GM12878 (cell line): ENCODE results near the gene BCAS3. TPM values are rescaled to one million over a fixed set of nuclear protein-coding genes. Genes with fewer than 3 reads are reported as not detected.

ENCODE experiments used
- ATAC-seq: fragments of 200-7000 bp; cut with Tn5 transposase; 3 replicates; pipeline ENCODE4 v1.9.1; 2020; ENCODE audit warnings: mild to moderate bottlenecking, moderate library complexity
- BruUV-seq: library from RNA; stranded (reverse); fragments of 400-500 nt; replicated peaks from 2 replicates; lab custom pipeline; 2021; lab: Mats Ljungman, UMichigan
- CTCF ChIA-PET: fragments of 300-600 bp; sonication (Branson Sonifier 250); formaldehyde crosslinking; extraction: SDS; loops from one replicate; lab custom pipeline; 2021; ENCODE audit warnings: inconsistent platforms; lab: Yijun Ruan, JAX
- POLR2A ChIA-PET: fragments of 350-600 bp; formaldehyde crosslinking; extraction: SDS; loops from one replicate; lab custom pipeline; 2021; ENCODE audit warnings: inconsistent platforms; lab: Charles Lee
- RAD21 ChIA-PET: fragments of 300-600 bp; sonication (Branson Sonifier 250); formaldehyde crosslinking; loops from one replicate; lab custom pipeline; 2023; ENCODE audit warnings: antibody characterized with exemption; ENCODE audit not compliant: unreplicated experiment; lab: Charles Lee
- SMC1A ChIA-PET: fragments of 300-600 bp; sonication (Branson Sonifier 250); formaldehyde crosslinking; loops from one replicate; lab custom pipeline; 2023; ENCODE audit not compliant: unreplicated experiment, uncharacterized antibody; lab: Charles Lee
- DNase-seq: peaks from one replicate; pipeline ENCODE4 v3.0.0-alpha.2; 2011; ENCODE audit warnings: low read depth, low spot score
- FAIRE-seq: peaks from 3 replicates; lab custom pipeline; 2011; peaks lifted over from hg19 to GRCh38; lab: Jason Lieb, UNC
- H2AFZ ChIP-seq: 2 replicates; pipeline ENCODE4 v1.6.0; 2011; ENCODE audit warnings: low read depth, low read length, control low read depth; ENCODE audit not compliant: control insufficient read depth
- H3K27ac ChIP-seq: 2 replicates; pipeline ENCODE4 v1.5.1; 2011; ENCODE audit warnings: control low read depth; ENCODE audit not compliant: control insufficient read depth, insufficient read depth
- H3K27me3 ChIP-seq, 2 experiments: replicated peaks in 1 of 2; 2 replicates each; pipeline versions ENCODE4 v1.6.0 to v1.6.1; 2011; ENCODE audit warnings: low read length in 1 of 2; ENCODE audit not compliant: control insufficient read depth in 2 of 2, insufficient read depth in 2 of 2
- H3K36me3 ChIP-seq, 2 experiments: 2 replicates each; pipeline ENCODE4 v1.5.1; 2011; ENCODE audit warnings: low read length in 1 of 2; ENCODE audit not compliant: control insufficient read depth in 2 of 2, insufficient read depth in 2 of 2
- H3K4me1 ChIP-seq: 2 replicates; pipeline ENCODE4 v1.6.1; 2011; ENCODE audit warnings: mild to moderate bottlenecking, low read length, moderate library complexity, mixed read lengths; ENCODE audit not compliant: control insufficient read depth, insufficient read depth
- H3K4me2 ChIP-seq: 2 replicates; pipeline ENCODE4 v1.6.0; 2011; ENCODE audit warnings: control low read depth; ENCODE audit not compliant: control insufficient read depth, insufficient read depth
- H3K4me3 ChIP-seq: fragments of 200-600 bp; sonication (generic); 2 replicates; pipeline ENCODE4 v1.5.1; 2016
- H3K79me2 ChIP-seq: 2 replicates; pipeline ENCODE4 v1.6.0; 2011; ENCODE audit warnings: low read length; ENCODE audit not compliant: control insufficient read depth, insufficient read depth
- H3K9ac ChIP-seq: 2 replicates; pipeline ENCODE4 v1.8.0; 2011; ENCODE audit warnings: low read length, control low read depth, mixed read lengths; ENCODE audit not compliant: control insufficient read depth, insufficient read depth
- H3K9me3 ChIP-seq: replicated peaks from 3 replicates; pipeline ENCODE4 v1.5.1; 2011; ENCODE audit warnings: mild to moderate bottlenecking, low read length; ENCODE audit not compliant: control insufficient read depth, insufficient read depth
- H4K20me1 ChIP-seq: 2 replicates; pipeline ENCODE4 v1.6.0; 2011; ENCODE audit not compliant: control insufficient read depth, insufficient read depth
- NFXL1 ChIP-seq: fragments of 450-650 bp; IDR thresholded peaks from 2 replicates; pipeline ENCODE4 v1.6.1; 2017; ENCODE audit warnings: antibody characterized with exemption, mild to moderate bottlenecking, borderline replicate concordance
- SIN3A ChIP-seq: IDR thresholded peaks from 2 replicates; pipeline ENCODE4 v1.6.1; 2012; ENCODE audit warnings: low read depth, low read length, improper control_type of control experiment
- WRNIP1 ChIP-seq: IDR thresholded peaks from 2 replicates; pipeline ENCODE4 v1.6.1; 2011; ENCODE audit warnings: low read depth, low read length, improper control_type of control experiment, borderline replicate concordance
- ZBTB40 ChIP-seq: fragments of 450-650 bp; IDR thresholded peaks from 2 replicates; pipeline ENCODE4 v1.6.1; 2016; ENCODE audit warnings: mild to moderate bottlenecking, moderate library complexity, borderline replicate concordance
- WGBS: methylation state at CpG from one replicate; pipeline ENCODE4 v1.1.6; 2016; ENCODE audit warnings: low lambda C conversion rate; ENCODE audit not compliant: insufficient replicate concordance, insufficient coverage; ENCODE audit errors: missing lambda C conversion rate; 5-methylcytosine and 5-hydroxymethylcytosine counted together
- in situ Hi-C: fragments of 300-500 bp; cut with MboI; formaldehyde crosslinking; loops from 9 replicates; pipeline ENCODE4 v1.14.3; 2018; ENCODE audit warnings: mixed read lengths
- intact Hi-C: fragments of 100-400 bp; cut with micrococcal nuclease; formaldehyde crosslinking; loops from one replicate; pipeline ENCODE4 v1.14.2; 2022; ENCODE audit not compliant: unreplicated experiment
- polyA plus RNA-seq, 11 experiments: library from polyadenylated mRNA; depleted of rRNA in 4 of 11; unstranded in 6 of 11; stranded (reverse) in 5 of 11; fragments of >200 nt; fragmentation: Nextera tagmentation in 4 of 11; fragmentation: Illumina TruSeq in 1 of 11; extraction: Ambion mirVana in 4 of 11; extraction: Trizol in 1 of 11; gene quantifications; 1 replicate in 1 of 11; 2 replicates in 10 of 11; pipeline versions ENCODE4 v1.2.1 to v1.2.3, GENCODE V29; 2011 to 2016; ENCODE audit warnings: inconsistent platforms in 2 of 11, missing spikeins in 2 of 11, low read depth in 1 of 11
- total RNA-seq, 4 experiments: library from RNA; depleted of rRNA in 3 of 4; stranded (reverse); fragments of >200 nt in 3 of 4; fragmentation: Illumina TruSeq in 1 of 4; extraction: Trizol in 1 of 4; gene quantifications; 2 replicates each; pipeline versions ENCODE4 v1.2.1 to v1.2.3, GENCODE V29; 2013 to 2021
- TF ChIP-seq, protein P1 (sequence below): IDR thresholded peaks from 2 replicates; pipeline ENCODE4 v1.6.1; 2011; ENCODE audit warnings: borderline replicate concordance, low read depth, mild to moderate bottlenecking, moderate library complexity, mixed read lengths, low read length; ENCODE audit not compliant: insufficient read depth; ENCODE audit errors: extremely low read length
- TF ChIP-seq, protein P2 (sequence below): fragments of 450-650 bp; IDR thresholded peaks from 2 replicates; pipeline ENCODE4 v1.6.1; 2018; ENCODE audit warnings: borderline replicate concordance, mild to moderate bottlenecking; ENCODE audit not compliant: partially characterized antibody

Gene BCAS3
- total and polyA plus RNA-seq, 10 of the 15 experiments (the other 5 are each of a cell fraction or from before 2014, with no cell fraction given): 2.1 to 11.0 (median 6.6) TPM

- ChIA-PET SMC1A (interaction anchor here (0.5 to 1.4 kb wide), 4 partner anchors 76 to 1299 kb away, joined by 3 to 4 read pairs (median 3); no protein-coding TSS in a partner anchor), RAD21 (no interaction called here), POLR2A (no interaction called here), CTCF (interaction anchor here (0.9 to 1.2 kb wide), 2 partner anchors 10 to 27 kb away, joined by 4 read pairs; no protein-coding TSS in a partner anchor)
- H3K4me3 ChIP-seq: no peak overlapping the region
- no peaks in the 10 kb centered on the region for H3K4me1 ChIP-seq
- H3K27me3 ChIP-seq: no peaks in the 10 kb centered on the region; a peak in 1 of 4 replicates
- intact Hi-C loops: no loop called here
- H3K4me2 ChIP-seq: no peak overlapping the region
- H4K20me1 ChIP-seq: no peaks in the 10 kb centered on the region
- no peaks in the 10 kb centered on the region for H3K79me2 ChIP-seq
- H3K36me3 ChIP-seq: no peaks in the 10 kb centered on the region
- 27% methylated on average over 12 of the region's 12 CpGs for WGBS
- no TSS peak for BruUV-seq
- DNase-seq (no peak), ATAC-seq (no peak), FAIRE-seq (no peak)
- no peak overlapping the region for H3K9ac ChIP-seq
- no peak overlapping the region for H2AFZ ChIP-seq
- H3K9me3 ChIP-seq: no peaks in the 10 kb centered on the region
- no peak overlapping the region for H3K27ac ChIP-seq
- TF ChIP-seq, protein P1, sequence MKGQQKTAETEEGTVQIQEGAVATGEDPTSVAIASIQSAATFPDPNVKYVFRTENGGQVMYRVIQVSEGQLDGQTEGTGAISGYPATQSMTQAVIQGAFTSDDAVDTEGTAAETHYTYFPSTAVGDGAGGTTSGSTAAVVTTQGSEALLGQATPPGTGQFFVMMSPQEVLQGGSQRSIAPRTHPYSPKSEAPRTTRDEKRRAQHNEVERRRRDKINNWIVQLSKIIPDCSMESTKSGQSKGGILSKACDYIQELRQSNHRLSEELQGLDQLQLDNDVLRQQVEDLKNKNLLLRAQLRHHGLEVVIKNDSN: no peak
- TF ChIP-seq ZBTB40: no peak
- no peak for TF ChIP-seq WRNIP1
- TF ChIP-seq SIN3A: no peak
- TF ChIP-seq, protein P2, sequence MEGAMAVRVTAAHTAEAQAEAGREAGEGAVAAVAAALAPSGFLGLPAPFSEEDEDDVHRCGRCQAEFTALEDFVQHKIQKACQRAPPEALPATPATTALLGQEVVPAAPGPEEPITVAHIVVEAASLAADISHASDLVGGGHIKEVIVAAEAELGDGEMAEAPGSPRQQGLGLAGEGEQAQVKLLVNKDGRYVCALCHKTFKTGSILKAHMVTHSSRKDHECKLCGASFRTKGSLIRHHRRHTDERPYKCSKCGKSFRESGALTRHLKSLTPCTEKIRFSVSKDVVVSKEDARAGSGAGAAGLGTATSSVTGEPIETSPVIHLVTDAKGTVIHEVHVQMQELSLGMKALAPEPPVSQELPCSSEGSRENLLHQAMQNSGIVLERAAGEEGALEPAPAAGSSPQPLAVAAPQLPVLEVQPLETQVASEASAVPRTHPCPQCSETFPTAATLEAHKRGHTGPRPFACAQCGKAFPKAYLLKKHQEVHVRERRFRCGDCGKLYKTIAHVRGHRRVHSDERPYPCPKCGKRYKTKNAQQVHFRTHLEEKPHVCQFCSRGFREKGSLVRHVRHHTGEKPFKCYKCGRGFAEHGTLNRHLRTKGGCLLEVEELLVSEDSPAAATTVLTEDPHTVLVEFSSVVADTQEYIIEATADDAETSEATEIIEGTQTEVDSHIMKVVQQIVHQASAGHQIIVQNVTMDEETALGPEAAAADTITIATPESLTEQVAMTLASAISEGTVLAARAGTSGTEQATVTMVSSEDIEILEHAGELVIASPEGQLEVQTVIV: no peak
- 0 out of 2 replicates have a peak, but pooled peaks have one; percentile 10 for TF ChIP-seq NFXL1
- in situ Hi-C loops: no loop called here
Observed at GRCh38 chr17:61323909-61324868, 646.5 kb downstream of the BCAS3 start.
